Fibroblast of the aortic adventitia (primary cell): ENCODE results near the gene MICAL2. TPM values are rescaled to one million over a fixed set of nuclear protein-coding genes. Genes with fewer than 3 reads are reported as not detected.

Experiments
- DNase-seq: peaks from one replicate; pipeline ENCODE4 v3.0.0-alpha.2; 2010; ENCODE audit warnings: low read depth
- H3K4me3 ChIP-seq: 2 replicates; pipeline ENCODE4 v1.5.1; 2011; ENCODE audit warnings: low read depth, mild to moderate bottlenecking, control low read depth, low read length, moderate library complexity
- CTCF ChIP-seq: IDR thresholded peaks from 2 replicates; pipeline ENCODE4 v1.5.1; 2011; ENCODE audit warnings: mild to moderate bottlenecking, low read length, control low read depth, inconsistent platforms; ENCODE audit not compliant: insufficient read depth
- small RNA-seq: library from RNA; depleted of rRNA; stranded (forward); fragments of <200 nt; gene quantifications from one replicate; pipeline ENCODE3, GENCODE V24; 2012
- total RNA-seq: library from RNA; depleted of rRNA; stranded (reverse); fragments of >200 nt; gene quantifications from 2 replicates; pipeline ENCODE4 v1.2.3, GENCODE V29; 2012; ENCODE audit warnings: low replicate concordance

Gene MICAL2
- total RNA-seq, 1 donor: 146 TPM

- no peak overlapping the region for H3K4me3 ChIP-seq
- no peak for DNase-seq
- TF ChIP-seq CTCF: no peak
Measured at GRCh38 chr11:12306830-12307229, 196.4 kb downstream of the MICAL2 start.

- H3K4me3 ChIP-seq: no peak overlapping the region
- no peak for DNase-seq
- TF ChIP-seq CTCF: no peak
Measured at GRCh38 chr11:12312132-12312531, 201.7 kb downstream of the MICAL2 start.

Small RNA genes within 50 kb of the gene (small RNA-seq; reads per million reads assigned to genes)
- gene MIR6124: not detected

Other genes starting within 250 kb of the MICAL2 start
- 94.3 and 334 TPM in 2 replicates for gene DKK3, start 102.0 kb upstream of the MICAL2 start, total RNA-seq